ENCODE data around the gene TUBB3.
"Not testable (repeated sequence)": the region's sequence is repeated elsewhere in the genome, so short reads cannot be mapped to it uniquely, and the experiment has no call there.

Gene TUBB3

GRCh38 chr16:89918453-89919347 is 4.4 kb upstream of the TUBB3 start, which contains the start of gene MC1R:
MC1R (plus strand) TSS chr16:89918862; CDS start chr16:89919259, 397 bp downstream.
- peak in 1 of 3 experiments; percentile 53 for DNase-seq

GRCh38 chr16:89919535-89920406 is 3.4 kb upstream of the TUBB3 start:
- DNase-seq: no peak

GRCh38 chr16:89920723-89921122 is 2.4 kb upstream of the TUBB3 start:
- no peak for DNase-seq

GRCh38 chr16:89921131-89921701 is 1.9 kb upstream of the TUBB3 start:
- DNase-seq: peak in 1 of 3 experiments; percentile 15

- DNase-seq: peak in 2 of 3 experiments; percentile 55 to 69
These were observed 1.3 kb upstream of the TUBB3 start for GRCh38 chr16:89921702-89922476.

GRCh38 chr16:89922477-89922883 is 662 bp upstream of the TUBB3 start:
- DNase-seq: peak; percentile 14 to 85 (median 85)

- peak; percentile 31 to 82 (median 71) for DNase-seq
These were observed 626 bp downstream of the TUBB3 start for GRCh38 chr16:89923640-89924296.

GRCh38 chr16:89924297-89924924 is 1.3 kb downstream of the TUBB3 start:
- DNase-seq: peak; percentile 11 to 85 (median 72)

- peak in 2 of 3 experiments; percentile 2 to 58 for DNase-seq
These were observed 1.8 kb downstream of the TUBB3 start for GRCh38 chr16:89924925-89925307.

- DNase-seq: peak in 1 of 3 experiments; percentile 66
These were observed 2.5 kb downstream of the TUBB3 start for GRCh38 chr16:89925596-89926079.

- no peak for DNase-seq
These were observed 8.3 kb downstream of the TUBB3 start for GRCh38 chr16:89931305-89931896.

GRCh38 chr16:89931964-89932363 is 8.8 kb downstream of the TUBB3 start:
- no peak for DNase-seq

GRCh38 chr16:89934019-89934418 is 10.9 kb downstream of the TUBB3 start:
- DNase-seq: not testable (repeated sequence)

- no peak for DNase-seq
These were observed 11.7 kb downstream of the TUBB3 start for GRCh38 chr16:89934611-89935553.

GRCh38 chr16:89935620-89936019 is 12.5 kb downstream of the TUBB3 start:
- DNase-seq: not testable (repeated sequence)

GRCh38 chr16:89936034-89936433 is 12.9 kb downstream of the TUBB3 start:
- DNase-seq: no peak

- no peak for DNase-seq
These were observed 13.4 kb downstream of the TUBB3 start for GRCh38 chr16:89936508-89936907.

GRCh38 chr16:89936981-89937380 is 13.8 kb downstream of the TUBB3 start:
- DNase-seq: no peak

GRCh38 chr16:89938175-89938885 is 15.2 kb downstream of the TUBB3 start:
- no peak for DNase-seq
